ENCODE results near the gene DOCK2. TPM values are rescaled to one million over a fixed set of nuclear protein-coding genes. Genes with fewer than 3 reads are reported as not detected.

Gene DOCK2
- total and polyA plus RNA-seq, 4 experiments from 2014 or later: 45.8 to 223 (median 162) TPM

DNA sequence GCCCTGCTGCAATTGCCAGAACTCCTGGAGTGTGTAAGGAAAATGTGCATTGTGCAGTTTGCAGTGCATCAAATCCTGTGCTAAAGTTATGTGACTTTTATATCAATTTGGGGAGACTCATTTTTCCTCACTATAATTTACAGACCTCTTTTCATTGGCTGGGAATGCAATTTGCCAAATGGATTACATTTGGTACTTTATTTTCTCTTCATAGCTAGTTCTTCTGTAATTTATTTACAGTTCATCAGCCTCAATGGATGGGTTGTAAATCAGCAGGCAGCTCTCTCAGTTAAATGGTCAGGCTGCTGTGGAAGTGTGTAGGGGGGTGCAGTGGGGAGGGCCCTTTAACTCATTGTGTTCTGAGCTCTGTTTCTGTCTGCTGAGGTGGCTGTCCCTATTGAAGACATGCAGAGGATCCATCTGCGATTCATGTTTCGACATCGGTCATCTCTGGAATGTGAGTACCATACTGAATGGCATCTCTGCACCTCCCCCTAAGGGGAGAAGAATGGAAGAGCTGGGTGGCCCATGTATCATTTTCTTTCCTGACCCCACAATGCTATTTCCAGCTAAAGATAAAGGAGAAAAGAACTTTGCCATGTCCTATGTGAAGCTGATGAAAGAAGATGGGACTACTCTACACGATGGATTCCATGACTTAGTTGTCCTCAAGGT lies 74.6 kb downstream of the DOCK2 start:
- Mint-ChIP-seq H3K27ac (peak overlapping the region in 1 of 7 donors; percentile 19), H3K36me3 (peaks cover 86 to 94% of the 10 kb centered on the region in 2 donors), H3K4me3 (no peak overlapping the region), H3K27me3 (no peaks in the 10 kb centered on the region), H3K4me1 (peaks cover 0 to 3% (median 0%) of the 10 kb centered on the region in 4 donors), H3K9me3 (peaks cover 0 to 2% (median 0%) of the 10 kb centered on the region in 8 donors)
- ChIA-PET CTCF (ENCODE audit: partially characterized antibody) (interaction anchor here (1.0 to 1.3 kb wide), 2 partner anchors 10 to 14 kb away, joined by 3 read pairs; no protein-coding TSS in a partner anchor), POLR2A (ENCODE audit: partially characterized antibody) (interaction anchor here (1.1 kb wide), 1 partner anchor 74 kb away, joined by 3 read pairs; no protein-coding TSS in a partner anchor)
- no peaks in the 10 kb centered on the region for H3K4me1 ChIP-seq (ENCODE audit: insufficient read depth, low read length)
- no peaks in the 10 kb centered on the region for H3K27me3 ChIP-seq (ENCODE audit: insufficient read depth, low read length)
- peaks cover 83% of the 10 kb centered on the region for H3K36me3 ChIP-seq (ENCODE audit: insufficient read depth, low read length)
- intact Hi-C loops (cut with micrococcal nuclease): no loop called here
- H3K4me3 ChIP-seq (ENCODE audit: low read length in 2 of 2): no peak overlapping the region
- H3K9me3 ChIP-seq (ENCODE audit: control insufficient read depth in 1 of 2, low read length in 2 of 2): no peaks in the 10 kb centered on the region
- H3K27ac ChIP-seq (ENCODE audit: low read depth, low read length): no peak overlapping the region
- DNase-seq: no peak

GRCh38 chr5:169712428-169712827 lies 75.4 kb downstream of the DOCK2 start:
- H3K36me3 ChIP-seq (ENCODE audit: insufficient read depth, low read length): peaks cover 83% of the 10 kb centered on the region
- CTCF ChIA-PET (ENCODE audit: partially characterized antibody): interaction anchor here (1.0 to 1.3 kb wide), 2 partner anchors 10 to 15 kb away, joined by 3 read pairs; no protein-coding TSS in a partner anchor
- Mint-ChIP-seq H3K27me3 (no peaks in the 10 kb centered on the region), H3K27ac (no peak overlapping the region), H3K4me1 (peaks cover 0 to 2% (median 0%) of the 10 kb centered on the region in 4 donors), H3K4me3 (no peak overlapping the region), H3K9me3 (peaks cover 0 to 2% (median 0%) of the 10 kb centered on the region in 8 donors), H3K36me3 (peaks cover 90 to 94% of the 10 kb centered on the region in 2 donors)
- no peaks in the 10 kb centered on the region for H3K27me3 ChIP-seq (ENCODE audit: insufficient read depth, low read length)
- POLR2A ChIA-PET (ENCODE audit: partially characterized antibody): no interaction called here
- H3K4me1 ChIP-seq (ENCODE audit: insufficient read depth, low read length): no peaks in the 10 kb centered on the region
- no peaks in the 10 kb centered on the region for H3K9me3 ChIP-seq (ENCODE audit: control insufficient read depth in 1 of 2, low read length in 2 of 2)
- DNase-seq: no peak
- intact Hi-C loops (cut with micrococcal nuclease): no loop called here
- no peak overlapping the region for H3K4me3 ChIP-seq (ENCODE audit: low read length in 2 of 2)
- H3K27ac ChIP-seq (ENCODE audit: low read depth, low read length): no peak overlapping the region

DNA sequence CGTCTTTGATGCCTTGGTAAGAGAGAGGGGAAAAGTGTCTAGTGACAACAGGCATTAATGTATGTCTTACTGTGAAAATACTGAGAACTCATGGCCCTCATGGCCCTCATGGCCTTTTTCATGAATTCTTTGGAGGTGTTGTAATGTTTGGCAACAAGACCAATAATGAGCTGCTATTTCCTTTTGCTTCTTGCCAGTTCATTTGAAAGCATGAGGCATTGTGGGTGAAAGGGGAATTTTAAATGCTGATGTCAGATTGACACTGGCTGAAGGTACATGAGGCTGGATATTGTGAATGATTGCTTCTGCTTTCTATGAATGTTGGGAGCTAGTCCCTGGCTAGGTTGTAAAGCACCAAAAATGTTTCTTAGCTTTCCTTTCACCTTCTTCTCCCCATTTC lies 79.2 kb downstream of the DOCK2 start:
- H3K4me3 ChIP-seq (ENCODE audit: low read length in 2 of 2): no peak overlapping the region
- ChIA-PET POLR2A (ENCODE audit: partially characterized antibody) (no interaction called here), CTCF (ENCODE audit: partially characterized antibody) (no interaction called here)
- H3K4me3 Mint-ChIP-seq: no peak overlapping the region
- peaks cover 0 to 4% (median 0%) of the 10 kb centered on the region in 8 donors for H3K9me3 Mint-ChIP-seq
- H3K36me3 Mint-ChIP-seq: peaks cover 98% of the 10 kb centered on the region in 2 donors
- intact Hi-C loops (cut with micrococcal nuclease): no loop called here
- H3K27me3 ChIP-seq (ENCODE audit: insufficient read depth, low read length): no peaks in the 10 kb centered on the region
- H3K27ac ChIP-seq (ENCODE audit: low read depth, low read length): no peak overlapping the region
- peak overlapping the region in 2 of 7 donors; percentile 13 to 19 for H3K27ac Mint-ChIP-seq
- H3K27me3 Mint-ChIP-seq: no peaks in the 10 kb centered on the region
- peaks cover 0 to 4% (median under 1%) of the 10 kb centered on the region in 4 donors for H3K4me1 Mint-ChIP-seq
- DNase-seq: no peak
- peaks cover 85% of the 10 kb centered on the region for H3K36me3 ChIP-seq (ENCODE audit: insufficient read depth, low read length)
- H3K4me1 ChIP-seq (ENCODE audit: insufficient read depth, low read length): no peaks in the 10 kb centered on the region
- H3K9me3 ChIP-seq (ENCODE audit: control insufficient read depth in 1 of 2, low read length in 2 of 2): no peaks in the 10 kb centered on the region

DNA sequence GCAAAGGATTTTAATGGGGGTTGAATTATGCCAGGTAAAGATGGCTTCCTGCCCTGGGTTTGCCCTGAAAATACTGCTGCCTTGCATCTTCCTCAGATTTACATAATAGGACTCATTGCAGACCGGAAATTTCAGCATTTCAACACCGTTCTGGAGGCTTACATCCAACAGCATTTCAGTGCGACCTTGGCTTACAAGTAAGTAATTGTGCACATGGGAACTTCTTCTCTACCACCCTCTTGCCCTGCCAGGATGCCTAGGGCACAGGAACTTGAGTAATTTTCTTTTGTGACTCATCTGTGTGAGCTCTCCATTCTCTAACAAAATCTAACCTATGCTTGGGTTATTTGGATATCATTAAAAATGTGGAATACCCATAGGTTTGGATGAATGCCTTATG lies 80.2 kb downstream of the DOCK2 start:
- peaks cover 0 to 6% (median under 1%) of the 10 kb centered on the region in 4 donors for H3K4me1 Mint-ChIP-seq
- peaks cover 0 to 7% (median 0%) of the 10 kb centered on the region in 8 donors for H3K9me3 Mint-ChIP-seq
- H3K9me3 ChIP-seq (ENCODE audit: control insufficient read depth in 1 of 2, low read length in 2 of 2): no peaks in the 10 kb centered on the region
- intact Hi-C loops (cut with micrococcal nuclease): no loop called here
- no peak for DNase-seq
- ChIA-PET POLR2A (ENCODE audit: partially characterized antibody) (no interaction called here), CTCF (ENCODE audit: partially characterized antibody) (no interaction called here)
- H3K4me3 ChIP-seq (ENCODE audit: low read length in 2 of 2): no peak overlapping the region
- no peaks in the 10 kb centered on the region for H3K27me3 Mint-ChIP-seq
- peaks cover 88% of the 10 kb centered on the region for H3K36me3 ChIP-seq (ENCODE audit: insufficient read depth, low read length)
- peak overlapping the region in 1 of 7 donors; percentile 29 for H3K27ac Mint-ChIP-seq
- no peak overlapping the region for H3K27ac ChIP-seq (ENCODE audit: low read depth, low read length)
- H3K27me3 ChIP-seq (ENCODE audit: insufficient read depth, low read length): no peaks in the 10 kb centered on the region
- H3K36me3 Mint-ChIP-seq: peaks cover 98 to 99% of the 10 kb centered on the region in 2 donors
- no peak overlapping the region for H3K4me3 Mint-ChIP-seq
- H3K4me1 ChIP-seq (ENCODE audit: insufficient read depth, low read length): no peaks in the 10 kb centered on the region

GRCh38 chr5:169719360-169720314 lies 82.6 kb downstream of the DOCK2 start:
- ChIA-PET CTCF (ENCODE audit: partially characterized antibody) (no interaction called here), POLR2A (ENCODE audit: partially characterized antibody) (no interaction called here)
- Histone ChIP-seq H3K9me3 (ENCODE audit: control insufficient read depth in 1 of 2, low read length in 2 of 2) (no peaks in the 10 kb centered on the region), H3K36me3 (ENCODE audit: insufficient read depth, low read length) (peaks cover 85% of the 10 kb centered on the region), H3K27me3 (ENCODE audit: insufficient read depth, low read length) (no peaks in the 10 kb centered on the region), H3K4me3 (ENCODE audit: low read length in 2 of 2) (no peak overlapping the region), H3K4me1 (ENCODE audit: insufficient read depth, low read length) (no peaks in the 10 kb centered on the region), H3K27ac (ENCODE audit: low read depth, low read length) (no peak overlapping the region)
- peaks cover 0 to 8% (median under 1%) of the 10 kb centered on the region in 4 donors for H3K4me1 Mint-ChIP-seq
- DNase-seq: no peak
- no peaks in the 10 kb centered on the region for H3K27me3 Mint-ChIP-seq
- intact Hi-C loops (cut with micrococcal nuclease): no loop called here
- H3K4me3 Mint-ChIP-seq: no peak overlapping the region
- peaks cover 0 to 7% (median 0%) of the 10 kb centered on the region in 8 donors for H3K9me3 Mint-ChIP-seq
- peak overlapping the region in 1 of 7 donors; percentile 51 for H3K27ac Mint-ChIP-seq
- H3K36me3 Mint-ChIP-seq: peaks cover 98 to 99% of the 10 kb centered on the region in 2 donors

GRCh38 chr5:169721771-169722170 lies 84.7 kb downstream of the DOCK2 start:
- Histone ChIP-seq H3K4me1 (ENCODE audit: insufficient read depth, low read length) (no peaks in the 10 kb centered on the region), H3K9me3 (ENCODE audit: control insufficient read depth in 1 of 2, low read length in 2 of 2) (no peaks in the 10 kb centered on the region), H3K27me3 (ENCODE audit: insufficient read depth, low read length) (no peaks in the 10 kb centered on the region), H3K27ac (ENCODE audit: low read depth, low read length) (no peak overlapping the region), H3K4me3 (ENCODE audit: low read length in 2 of 2) (no peak overlapping the region), H3K36me3 (ENCODE audit: insufficient read depth, low read length) (peaks cover 78% of the 10 kb centered on the region)
- CTCF ChIA-PET (ENCODE audit: partially characterized antibody): interaction anchor here (1.3 to 1.4 kb wide), 2 partner anchors 10 to 19 kb away, joined by 3 to 4 read pairs; no protein-coding TSS in a partner anchor
- peaks cover 98% of the 10 kb centered on the region in 2 donors for H3K36me3 Mint-ChIP-seq
- POLR2A ChIA-PET (ENCODE audit: partially characterized antibody): no interaction called here
- peaks cover 0 to 7% (median 0%) of the 10 kb centered on the region in 8 donors for H3K9me3 Mint-ChIP-seq
- peaks cover 0 to 6% (median 4%) of the 10 kb centered on the region in 4 donors for H3K4me1 Mint-ChIP-seq
- H3K27ac Mint-ChIP-seq: peak overlapping the region in 1 of 7 donors; percentile 62
- intact Hi-C loops (cut with micrococcal nuclease): no loop called here
- DNase-seq: no peak
- H3K27me3 Mint-ChIP-seq: no peaks in the 10 kb centered on the region
- H3K4me3 Mint-ChIP-seq: no peak overlapping the region

Data from CD4-positive, alpha-beta memory T cell (primary cell).